ENCODE results near the gene NCKAP5.
A peak's percentile ranks its signal among the peaks of the same experiment; 100 is the strongest.

Gene NCKAP5

GRCh38 chr2:133561045-133561852 lies 7.0 kb downstream of the NCKAP5 start:
- POLR2A ChIA-PET: interaction anchor here (1.0 kb wide), 1 partner anchor 49 kb away, joined by 3 read pairs; no protein-coding TSS in a partner anchor
- TF ChIP-seq CTBP1 (IDR thresholded peaks at IDR 0.05; ENCODE audit: borderline replicate concordance): no peak
- no peak for TF ChIP-seq HDGF (IDR thresholded peaks at IDR 0.05; ENCODE audit: borderline replicate concordance)
- TF ChIP-seq LEF1 (IDR thresholded peaks at IDR 0.05; ENCODE audit: borderline replicate concordance): no peak
- TF ChIP-seq PKNOX1 (IDR thresholded peaks at IDR 0.05): no peak
- TF ChIP-seq L3MBTL2 (conservative IDR thresholded peaks at IDR 0.05): no peak
- no peak for TF ChIP-seq SUZ12 (IDR thresholded peaks at IDR 0.05)
- no peak for TF ChIP-seq FOXK2 (IDR thresholded peaks at IDR 0.05)
- no peak for TF ChIP-seq ZNF384 (IDR thresholded peaks at IDR 0.05)
- CTCF ChIA-PET: interaction anchor here (0.6 to 1.1 kb wide), 7 partner anchors 124 to 493 kb away, joined by 3 to 4 read pairs (median 3); no protein-coding TSS in a partner anchor
- DNase-seq (ENCODE audit: extremely low spot score): peak; percentile 28

- no peak for DNase-seq (ENCODE audit: extremely low spot score)
- TF ChIP-seq L3MBTL2 (conservative IDR thresholded peaks at IDR 0.05): no peak
- no peak for TF ChIP-seq HDGF (IDR thresholded peaks at IDR 0.05; ENCODE audit: borderline replicate concordance)
- TF ChIP-seq BHLHE40 (IDR thresholded peaks at IDR 0.05; ENCODE audit: borderline replicate concordance): no peak
- TF ChIP-seq TARDBP (IDR thresholded peaks at IDR 0.05): no peak
- TF ChIP-seq ELF4 (IDR thresholded peaks at IDR 0.05): no peak
- TF ChIP-seq FOXA1 (IDR thresholded peaks at IDR 0.05): no peak
- TF ChIP-seq SUZ12 (IDR thresholded peaks at IDR 0.05): no peak
- TF ChIP-seq ZNF384 (IDR thresholded peaks at IDR 0.05): no peak
- TF ChIP-seq FOXM1 (IDR thresholded peaks at IDR 0.05; ENCODE audit: borderline replicate concordance): no peak
- TF ChIP-seq NFRKB (IDR thresholded peaks at IDR 0.05): no peak
- TF ChIP-seq PKNOX1 (IDR thresholded peaks at IDR 0.05): no peak
- TF ChIP-seq CTBP1 (IDR thresholded peaks at IDR 0.05; ENCODE audit: borderline replicate concordance): no peak
- no peak for TF ChIP-seq ARNT (IDR thresholded peaks at IDR 0.05)
- TF ChIP-seq SP1 (IDR thresholded peaks at IDR 0.05): no peak
- no peak for TF ChIP-seq FOXK2 (IDR thresholded peaks at IDR 0.05)
- no peak for TF ChIP-seq LEF1 (IDR thresholded peaks at IDR 0.05; ENCODE audit: borderline replicate concordance)
- ChIA-PET POLR2A (no interaction called here), CTCF (no interaction called here)
These were observed 10.6 kb downstream of the NCKAP5 start for GRCh38 chr2:133557614-133558013.

- CTCF ChIA-PET: no interaction called here
- POLR2A ChIA-PET: no interaction called here
- TF ChIP-seq ELF4 (IDR thresholded peaks at IDR 0.05) (no peak), TARDBP (IDR thresholded peaks at IDR 0.05) (no peak), BHLHE40 (IDR thresholded peaks at IDR 0.05; ENCODE audit: borderline replicate concordance) (no peak)
- DNase-seq (ENCODE audit: extremely low spot score): no peak
These were observed 14.3 kb downstream of the NCKAP5 start for GRCh38 chr2:133553838-133554408.

- ChIA-PET POLR2A (no interaction called here), CTCF (no interaction called here)
- TF ChIP-seq HDGF (IDR thresholded peaks at IDR 0.05; ENCODE audit: borderline replicate concordance) (no peak), LEF1 (IDR thresholded peaks at IDR 0.05; ENCODE audit: borderline replicate concordance) (no peak), FOXA1 (IDR thresholded peaks at IDR 0.05) (no peak), PKNOX1 (IDR thresholded peaks at IDR 0.05) (no peak), ARNT (IDR thresholded peaks at IDR 0.05) (no peak), ZNF384 (IDR thresholded peaks at IDR 0.05) (no peak)
- DNase-seq (ENCODE audit: extremely low spot score): no peak
These were observed 15.0 kb downstream of the NCKAP5 start for GRCh38 chr2:133553251-133553650.

- DNase-seq (ENCODE audit: extremely low spot score): no peak
- CTCF ChIA-PET: no interaction called here
- POLR2A ChIA-PET: no interaction called here
- TF ChIP-seq FOXK2 (IDR thresholded peaks at IDR 0.05) (no peak), HDGF (IDR thresholded peaks at IDR 0.05; ENCODE audit: borderline replicate concordance) (no peak)
These were observed 15.4 kb downstream of the NCKAP5 start for GRCh38 chr2:133552821-133553220.

GRCh38 chr2:133541797-133542196 lies 26.5 kb downstream of the NCKAP5 start:
- TF ChIP-seq L3MBTL2 (conservative IDR thresholded peaks at IDR 0.05): no peak
- TF ChIP-seq CTBP1 (IDR thresholded peaks at IDR 0.05; ENCODE audit: borderline replicate concordance): no peak
- no peak for TF ChIP-seq LEF1 (IDR thresholded peaks at IDR 0.05; ENCODE audit: borderline replicate concordance)
- TF ChIP-seq NFRKB (IDR thresholded peaks at IDR 0.05): no peak
- no peak for TF ChIP-seq FOXK2 (IDR thresholded peaks at IDR 0.05)
- no peak for TF ChIP-seq PKNOX1 (IDR thresholded peaks at IDR 0.05)
- TF ChIP-seq TARDBP (IDR thresholded peaks at IDR 0.05): no peak
- POLR2A ChIA-PET: no interaction called here
- CTCF ChIA-PET: no interaction called here
- no peak for DNase-seq (ENCODE audit: extremely low spot score)

All from HEK293T (cell line).